ENCODE measurements around the gene ANKZF1.
"Not testable (repeated sequence)": the region's sequence is repeated elsewhere in the genome, so short reads cannot be mapped to it uniquely, and the experiment has no call there.

Gene ANKZF1, protein sequence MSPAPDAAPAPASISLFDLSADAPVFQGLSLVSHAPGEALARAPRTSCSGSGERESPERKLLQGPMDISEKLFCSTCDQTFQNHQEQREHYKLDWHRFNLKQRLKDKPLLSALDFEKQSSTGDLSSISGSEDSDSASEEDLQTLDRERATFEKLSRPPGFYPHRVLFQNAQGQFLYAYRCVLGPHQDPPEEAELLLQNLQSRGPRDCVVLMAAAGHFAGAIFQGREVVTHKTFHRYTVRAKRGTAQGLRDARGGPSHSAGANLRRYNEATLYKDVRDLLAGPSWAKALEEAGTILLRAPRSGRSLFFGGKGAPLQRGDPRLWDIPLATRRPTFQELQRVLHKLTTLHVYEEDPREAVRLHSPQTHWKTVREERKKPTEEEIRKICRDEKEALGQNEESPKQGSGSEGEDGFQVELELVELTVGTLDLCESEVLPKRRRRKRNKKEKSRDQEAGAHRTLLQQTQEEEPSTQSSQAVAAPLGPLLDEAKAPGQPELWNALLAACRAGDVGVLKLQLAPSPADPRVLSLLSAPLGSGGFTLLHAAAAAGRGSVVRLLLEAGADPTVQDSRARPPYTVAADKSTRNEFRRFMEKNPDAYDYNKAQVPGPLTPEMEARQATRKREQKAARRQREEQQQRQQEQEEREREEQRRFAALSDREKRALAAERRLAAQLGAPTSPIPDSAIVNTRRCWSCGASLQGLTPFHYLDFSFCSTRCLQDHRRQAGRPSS

GRCh38 chr2:219229305-219230058, at the start of gene ANKZF1, which contains the start of gene ATG9A:
Gene ANKZF1, plus strand, starts transcription at chr2:219229806. Its CDS starts 452 bp downstream, at chr2:219230258.
Gene ATG9A, minus strand, starts transcription at chr2:219229636. Its CDS starts 1,612 bp downstream, at chr2:219228024.
- DNase-seq, result peak; percentile 99

GRCh38 chr2:219180961-219181360, 48.6 kb upstream of the ANKZF1 start:
- no peak for DNase-seq

- DNase-seq, result no peak
Observed at GRCh38 chr2:219181531-219181930, 48.1 kb upstream of the ANKZF1 start.

DNA sequence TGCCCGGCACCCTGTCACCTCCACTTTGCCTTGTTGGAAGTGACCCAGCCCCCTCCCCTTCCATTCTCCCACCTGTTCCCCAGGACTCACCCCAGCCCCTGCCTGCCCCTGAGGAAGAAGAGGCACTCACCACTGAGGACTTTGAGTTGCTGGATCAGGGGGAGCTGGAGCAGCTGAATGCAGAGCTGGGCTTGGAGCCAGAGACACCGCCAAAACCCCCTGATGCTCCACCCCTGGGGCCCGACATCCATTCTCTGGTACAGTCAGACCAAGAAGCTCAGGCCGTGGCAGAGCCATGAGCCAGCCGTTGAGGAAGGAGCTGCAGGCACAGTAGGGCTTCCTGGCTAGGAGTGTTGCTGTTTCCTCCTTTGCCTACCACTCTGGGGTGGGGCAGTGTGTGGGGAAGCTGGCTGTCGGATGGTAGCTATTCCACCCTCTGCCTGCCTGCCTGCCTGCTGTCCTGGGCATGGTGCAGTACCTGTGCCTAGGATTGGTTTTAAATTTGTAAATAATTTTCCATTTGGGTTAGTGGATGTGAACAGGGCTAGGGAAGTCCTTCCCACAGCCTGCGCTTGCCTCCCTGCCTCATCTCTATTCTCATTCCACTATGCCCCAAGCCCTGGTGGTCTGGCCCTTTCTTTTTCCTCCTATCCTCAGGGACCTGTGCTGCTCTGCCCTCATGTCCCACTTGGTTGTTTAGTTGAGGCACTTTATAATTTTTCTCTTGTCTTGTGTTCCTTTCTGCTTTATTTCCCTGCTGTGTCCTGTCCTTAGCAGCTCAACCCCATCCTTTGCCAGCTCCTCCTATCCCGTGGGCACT, 47.1 kb upstream of the ANKZF1 start:
- no peak for DNase-seq

DNA sequence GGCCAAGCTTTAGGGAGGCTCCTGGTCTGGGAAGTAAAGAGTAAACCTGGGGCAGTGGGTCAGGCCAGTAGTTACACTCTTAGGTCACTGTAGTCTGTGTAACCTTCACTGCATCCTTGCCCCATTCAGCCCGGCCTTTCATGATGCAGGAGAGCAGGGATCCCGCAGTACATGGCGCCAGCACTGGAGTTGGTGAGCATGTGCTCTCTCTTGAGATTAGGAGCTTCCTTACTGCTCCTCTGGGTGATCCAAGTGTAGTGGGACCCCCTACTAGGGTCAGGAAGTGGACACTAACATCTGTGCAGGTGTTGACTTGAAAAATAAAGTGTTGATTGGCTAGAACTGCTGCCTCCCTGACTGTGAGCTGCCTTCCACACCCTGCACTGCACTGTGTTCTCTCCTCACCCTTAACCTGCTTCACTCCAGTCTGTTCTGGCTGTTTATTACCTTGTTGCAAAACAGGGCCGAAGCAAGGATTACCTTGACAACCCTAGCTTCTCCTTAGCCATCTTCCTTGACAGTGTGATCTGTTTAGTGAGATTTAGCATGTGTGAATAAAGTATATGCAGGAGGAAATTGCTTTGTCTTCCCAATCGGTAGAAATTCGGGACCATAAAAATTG, 46.3 kb upstream of the ANKZF1 start:
- DNase-seq, result no peak

DNA sequence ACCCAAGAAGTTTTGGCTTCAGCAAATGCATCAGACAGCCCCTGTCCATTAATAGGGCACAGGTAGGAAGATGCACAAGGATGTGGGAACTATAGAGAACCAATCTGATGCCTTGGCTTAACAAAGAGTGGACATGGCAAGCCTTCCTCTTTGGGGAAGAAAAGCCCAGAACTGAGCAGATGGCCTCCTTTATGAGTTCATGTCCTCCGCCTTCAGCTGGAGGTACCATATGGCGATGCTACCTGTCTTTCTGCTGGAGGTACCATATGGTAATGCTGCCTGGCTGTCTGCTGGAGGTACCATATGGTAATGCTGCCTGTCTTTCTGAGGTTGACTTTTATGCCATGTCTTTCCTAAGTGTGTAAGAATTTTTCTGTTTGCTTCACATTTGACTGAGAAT, 45.5 kb upstream of the ANKZF1 start:
- DNase-seq, result no peak

- DNase-seq, result no peak
Observed at GRCh38 chr2:219186754-219187456, 42.7 kb upstream of the ANKZF1 start.

DNA sequence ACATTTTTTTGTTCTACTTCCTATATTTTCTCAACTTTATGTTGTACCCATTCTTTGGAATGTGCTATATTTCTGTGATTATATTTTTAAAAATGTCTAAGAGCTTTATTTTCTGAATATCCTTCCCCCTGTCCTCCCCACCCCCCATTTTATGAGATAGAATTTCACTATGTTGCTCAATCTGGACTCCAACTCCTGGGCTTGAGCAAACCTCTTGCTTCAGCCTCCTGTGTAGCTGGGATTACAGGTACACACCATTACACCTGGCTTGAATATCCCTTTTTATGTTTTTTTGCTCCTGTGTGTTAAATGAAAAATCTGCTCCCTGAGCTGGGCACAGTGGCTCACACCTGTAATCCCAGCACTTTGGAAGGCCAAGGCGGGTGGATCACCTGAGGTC, 32.2 kb upstream of the ANKZF1 start:
- no peak for DNase-seq

GRCh38 chr2:219198974-219199373, 30.6 kb upstream of the ANKZF1 start:
- no peak for DNase-seq

- no peak for DNase-seq
Observed at GRCh38 chr2:219199470-219200211, 30.0 kb upstream of the ANKZF1 start.

GRCh38 chr2:219200502-219201326, 28.9 kb upstream of the ANKZF1 start:
- not testable (repeated sequence) for DNase-seq

- not testable (repeated sequence) for DNase-seq
Observed at GRCh38 chr2:219201331-219201730, 28.3 kb upstream of the ANKZF1 start.

DNA sequence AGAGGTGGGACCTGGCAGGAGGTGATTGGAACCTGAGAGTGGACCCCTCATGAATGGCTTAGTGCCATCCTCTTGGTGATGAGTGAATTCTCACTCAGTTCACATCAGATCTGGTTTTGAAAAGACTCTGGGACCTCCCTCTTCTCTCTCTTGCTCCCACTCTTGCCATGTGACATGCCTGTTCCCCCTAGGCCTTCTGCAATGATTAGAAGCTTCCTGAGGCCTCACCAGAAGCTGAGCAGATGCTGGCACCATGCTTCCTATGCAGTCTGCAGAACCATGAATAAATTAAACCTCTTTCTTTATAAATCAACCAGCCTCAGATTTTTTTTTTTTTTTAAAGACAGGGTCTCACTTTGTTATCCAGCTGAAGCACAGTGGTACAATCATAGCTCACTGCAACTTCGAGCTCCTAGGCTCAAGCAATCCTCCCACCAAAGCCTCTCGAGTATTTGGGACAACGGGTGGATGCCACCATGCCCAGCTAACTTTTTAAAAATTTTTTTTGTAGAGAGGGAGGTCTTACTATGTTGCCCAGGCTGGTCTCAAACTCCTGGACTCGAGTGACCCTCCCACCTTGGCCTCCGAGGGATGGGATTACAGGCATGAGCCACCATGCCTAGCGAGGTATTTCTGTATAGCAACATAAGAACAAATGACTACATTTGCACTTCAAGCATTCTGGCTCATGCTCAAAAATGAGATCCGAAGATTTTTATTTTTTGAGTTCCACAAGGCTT, 25.0 kb upstream of the ANKZF1 start:
- no peak for DNase-seq

DNA sequence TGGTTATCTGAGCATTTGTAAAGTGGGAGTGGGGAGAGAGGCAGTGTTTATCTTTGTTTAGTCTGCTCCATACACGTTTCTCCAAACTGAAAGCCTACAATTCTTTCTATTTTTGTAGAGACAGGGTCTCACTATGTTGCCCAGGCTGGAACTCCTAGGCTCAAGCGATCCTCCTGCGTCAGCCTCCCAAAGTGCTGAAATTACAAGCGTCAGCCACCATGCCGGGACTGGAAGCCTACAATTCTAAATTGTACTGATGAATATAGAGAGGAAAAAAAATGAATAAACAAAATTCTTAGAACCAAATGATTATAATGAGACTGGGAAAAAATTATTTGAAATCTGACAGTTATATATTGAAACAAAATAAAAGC, 24.5 kb upstream of the ANKZF1 start:
- DNase-seq, result no peak

GRCh38 chr2:219205981-219206327, 23.7 kb upstream of the ANKZF1 start:
- DNase-seq, result no peak

- peak; percentile 96 for DNase-seq
Observed at GRCh38 chr2:219206328-219207133, 23.1 kb upstream of the ANKZF1 start, which contains the start of gene ZFAND2B. Gene ZFAND2B, plus strand, starts transcription at chr2:219206782. Its CDS starts 206 bp downstream, at chr2:219206988.

- no peak for DNase-seq
Observed at GRCh38 chr2:219207134-219207883, 22.3 kb upstream of the ANKZF1 start.
